ENCODE results near the gene ABCC11. TPM values are rescaled to one million over a fixed set of nuclear protein-coding genes. Genes with fewer than 3 reads are reported as not detected.
A peak's percentile ranks its signal among the peaks of the same experiment; 100 is the strongest.

ABCC11 gene
- total and polyA plus RNA-seq, 2 of the 4 experiments (the other 2 are of a cell fraction) = 0.09 to 0.18 TPM

DNA sequence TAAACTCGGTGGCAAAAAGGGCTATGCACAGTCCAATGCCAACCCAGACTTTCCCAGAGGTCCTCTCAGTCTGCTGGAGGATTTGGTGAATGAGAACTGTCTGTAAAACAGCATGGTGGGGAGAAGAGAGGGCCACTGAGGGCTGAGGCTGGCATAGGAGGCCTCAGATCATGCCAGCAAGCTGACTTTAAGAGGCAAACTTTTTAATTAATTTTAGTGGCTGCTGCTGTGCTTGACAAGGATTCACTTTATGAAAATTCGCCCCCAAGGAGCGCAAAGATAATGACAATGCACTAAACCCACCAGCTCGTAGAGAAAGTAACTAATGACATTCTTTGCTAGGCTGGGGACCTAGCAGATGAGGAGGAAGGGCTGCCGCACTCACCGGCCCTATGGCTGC lies 106.5 kb downstream of the ABCC11 start:
- Histone ChIP-seq H4K5ac (ENCODE audit: low read depth, low read length) (no peak overlapping the region), H3K4me2 (ENCODE audit: low read depth, low read length) (no peak overlapping the region), H3K79me1 (ENCODE audit: low read depth in 1 of 2, low read length in 2 of 2) (no peaks in the 10 kb centered on the region), H3K18ac (ENCODE audit: low read depth, low read length) (no peak overlapping the region), H2AK9ac (replicated peaks; ENCODE audit: low read depth, low read length, poor library complexity) (no peak overlapping the region), H4K20me1 (ENCODE audit: insufficient read depth, low read length) (no peaks in the 10 kb centered on the region), H4K8ac (ENCODE audit: low read depth in 2 of 2, low read length in 2 of 2) (no peak overlapping the region), H3K4me3 (ENCODE audit: insufficient read depth, low read depth, low read length) (no peak overlapping the region), H2AFZ (replicated peaks; ENCODE audit: low read length, poor library complexity) (peak overlapping the region; percentile 26), H3K56ac (ENCODE audit: extremely low read depth, insufficient read depth, low read length) (no peak overlapping the region), H3K23ac (ENCODE audit: low read depth, low read length) (no peak overlapping the region), H2BK15ac (ENCODE audit: low read depth, low read length) (no peak overlapping the region), H4K91ac (ENCODE audit: insufficient read depth, low read depth, low read length) (no peak overlapping the region), H3K9me3 (ENCODE audit: control insufficient read depth, insufficient read depth, low read length) (peaks cover 4% of the 10 kb centered on the region; the same call in 1 of the 2 replicates), H3K9me1 (ENCODE audit: insufficient read depth, low read length) (no peaks in the 10 kb centered on the region), H3K14ac (replicated peaks; ENCODE audit: low read depth, low read length) (no peak overlapping the region), H3K4ac (ENCODE audit: low read depth, low read length) (no peak overlapping the region), H3K27me3 (ENCODE audit: control insufficient read depth, insufficient read depth, low read length) (no peaks in the 10 kb centered on the region), H2AK5ac (ENCODE audit: low read depth, low read length) (no peak overlapping the region), H3K9ac (ENCODE audit: low read depth, low read length) (no peak overlapping the region), H2BK20ac (ENCODE audit: low read depth, low read length) (no peak overlapping the region), H2BK5ac (ENCODE audit: low read depth, low read length, poor library complexity, severe bottlenecking) (no peak overlapping the region), H3K27ac (ENCODE audit: insufficient read depth, low read length) (no peak overlapping the region), H3K4me1 (ENCODE audit: control insufficient read depth, insufficient read depth, low read length) (peaks cover 3% of the 10 kb centered on the region; the same call in 1 of the 2 replicates), H2BK120ac (ENCODE audit: low read depth, low read length) (no peak overlapping the region), H3K36me3 (ENCODE audit: control insufficient read depth, insufficient read depth, low read length) (no peaks in the 10 kb centered on the region)
- TF ChIP-seq, protein P1, sequence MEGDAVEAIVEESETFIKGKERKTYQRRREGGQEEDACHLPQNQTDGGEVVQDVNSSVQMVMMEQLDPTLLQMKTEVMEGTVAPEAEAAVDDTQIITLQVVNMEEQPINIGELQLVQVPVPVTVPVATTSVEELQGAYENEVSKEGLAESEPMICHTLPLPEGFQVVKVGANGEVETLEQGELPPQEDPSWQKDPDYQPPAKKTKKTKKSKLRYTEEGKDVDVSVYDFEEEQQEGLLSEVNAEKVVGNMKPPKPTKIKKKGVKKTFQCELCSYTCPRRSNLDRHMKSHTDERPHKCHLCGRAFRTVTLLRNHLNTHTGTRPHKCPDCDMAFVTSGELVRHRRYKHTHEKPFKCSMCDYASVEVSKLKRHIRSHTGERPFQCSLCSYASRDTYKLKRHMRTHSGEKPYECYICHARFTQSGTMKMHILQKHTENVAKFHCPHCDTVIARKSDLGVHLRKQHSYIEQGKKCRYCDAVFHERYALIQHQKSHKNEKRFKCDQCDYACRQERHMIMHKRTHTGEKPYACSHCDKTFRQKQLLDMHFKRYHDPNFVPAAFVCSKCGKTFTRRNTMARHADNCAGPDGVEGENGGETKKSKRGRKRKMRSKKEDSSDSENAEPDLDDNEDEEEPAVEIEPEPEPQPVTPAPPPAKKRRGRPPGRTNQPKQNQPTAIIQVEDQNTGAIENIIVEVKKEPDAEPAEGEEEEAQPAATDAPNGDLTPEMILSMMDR (conservative IDR thresholded peaks at IDR 0.05; ENCODE audit: low read depth, low read length) = no peak
- TF ChIP-seq SMC3 (IDR thresholded peaks at IDR 0.05; ENCODE audit: low read depth, low read length) (no peak), BHLHE40 (IDR thresholded peaks at IDR 0.05; ENCODE audit: low read depth, low read length) (no peak), CHD1 (IDR thresholded peaks at IDR 0.05; ENCODE audit: low read depth, low read length) (no peak), MXI1 (IDR thresholded peaks at IDR 0.05; ENCODE audit: borderline replicate concordance, low read depth, low read length) (no peak), RFX5 (IDR thresholded peaks at IDR 0.05; ENCODE audit: low read depth, low read length) (no peak), FOS (IDR thresholded peaks at IDR 0.05; ENCODE audit: low read depth, low read length) (no peak), MAZ (IDR thresholded peaks at IDR 0.05; ENCODE audit: borderline replicate concordance, low read depth, low read length) (no peak), MAFK (IDR thresholded peaks at IDR 0.05; ENCODE audit: low read depth, low read length) (no peak), RAD21 (IDR thresholded peaks at IDR 0.05; ENCODE audit: low read length) (no peak), NFE2L2 (IDR thresholded peaks at IDR 0.05; ENCODE audit: low read depth, low read length) (no peak), RCOR1 (IDR thresholded peaks at IDR 0.05; ENCODE audit: insufficient replicate concordance, low read length) (no peak), POLR2A (IDR thresholded peaks at IDR 0.05; ENCODE audit: low read depth, low read length) (no peak), CEBPB (IDR thresholded peaks at IDR 0.05; ENCODE audit: low read depth, low read length) (no peak)
- TF ChIP-seq, protein P2, sequence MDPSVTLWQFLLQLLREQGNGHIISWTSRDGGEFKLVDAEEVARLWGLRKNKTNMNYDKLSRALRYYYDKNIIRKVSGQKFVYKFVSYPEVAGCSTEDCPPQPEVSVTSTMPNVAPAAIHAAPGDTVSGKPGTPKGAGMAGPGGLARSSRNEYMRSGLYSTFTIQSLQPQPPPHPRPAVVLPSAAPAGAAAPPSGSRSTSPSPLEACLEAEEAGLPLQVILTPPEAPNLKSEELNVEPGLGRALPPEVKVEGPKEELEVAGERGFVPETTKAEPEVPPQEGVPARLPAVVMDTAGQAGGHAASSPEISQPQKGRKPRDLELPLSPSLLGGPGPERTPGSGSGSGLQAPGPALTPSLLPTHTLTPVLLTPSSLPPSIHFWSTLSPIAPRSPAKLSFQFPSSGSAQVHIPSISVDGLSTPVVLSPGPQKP (IDR thresholded peaks at IDR 0.05; ENCODE audit: borderline replicate concordance, low read depth, low read length) = no peak
- TF ChIP-seq, protein P3, sequence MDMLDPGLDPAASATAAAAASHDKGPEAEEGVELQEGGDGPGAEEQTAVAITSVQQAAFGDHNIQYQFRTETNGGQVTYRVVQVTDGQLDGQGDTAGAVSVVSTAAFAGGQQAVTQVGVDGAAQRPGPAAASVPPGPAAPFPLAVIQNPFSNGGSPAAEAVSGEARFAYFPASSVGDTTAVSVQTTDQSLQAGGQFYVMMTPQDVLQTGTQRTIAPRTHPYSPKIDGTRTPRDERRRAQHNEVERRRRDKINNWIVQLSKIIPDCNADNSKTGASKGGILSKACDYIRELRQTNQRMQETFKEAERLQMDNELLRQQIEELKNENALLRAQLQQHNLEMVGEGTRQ (IDR thresholded peaks at IDR 0.05; ENCODE audit: low read depth, low read length) = no peak
- no peak for ATAC-seq (ENCODE audit: low read depth)
- WGBS, 2 experiments (ENCODE audit: extremely low coverage in 2 of 2, insufficient read length in 1 of 2) = no CpG with 5 or more reads among the region's 6 CpGs
- no TSS peak for BruUV-seq (replicated peaks)
- ChIA-PET POLR2A (ENCODE audit: unreplicated experiment) (no interaction called here), CTCF (interaction anchor here (0.6 kb wide), 1 partner anchor 1187 kb away, joined by 3 read pairs; no protein-coding TSS in a partner anchor)
- in situ Hi-C loops (cut with MboI; ENCODE audit: low sequenced_read_pairs) (no loop called here), intact Hi-C loops (cut with micrococcal nuclease) (loop anchor here (5.0 kb wide), 1 partner anchor 79 kb away; no protein-coding TSS in a partner anchor), dilution Hi-C loops (cut with HindIII; ENCODE audit: low sequenced_read_pairs, unreplicated experiment) (no loop called here)
- DNase-seq = no peak

Measured in IMR-90 (cell line).